Measurements from ENCODE around the gene NCR3LG1. TPM values are rescaled to one million over a fixed set of nuclear protein-coding genes. Genes with fewer than 3 reads are reported as not detected.

Gene NCR3LG1
- total and polyA plus RNA-seq, 2 donors (not counting 1 experiment from before 2014, with no cell fraction given) = 0.12 to 0.64 TPM

- Mint-ChIP-seq H3K27ac (no peak overlapping the region), H3K9me3 (ENCODE audit: insufficient read depth) (no peaks in the 10 kb centered on the region), H3K4me1 (peaks cover 16% of the 10 kb centered on the region), H3K27me3 (peaks cover 5% of the 10 kb centered on the region), H3K4me3 (peak overlapping the region; percentile 60)
- no peak for TF ChIP-seq EZH2 (IDR thresholded peaks at IDR 0.05; ENCODE audit: borderline replicate concordance, insufficient read depth, low read depth, low read length, poor library complexity, severe bottlenecking)
- TF ChIP-seq CTCF (IDR thresholded peaks at IDR 0.05) = no peak
- CTCF ChIA-PET = interaction anchor here (0.6 to 5.4 kb wide), 3 partner anchors 8 to 114 kb away, joined by 3 to 31 read pairs (median 10); no protein-coding TSS in a partner anchor
- DNase-seq (peak; percentile 37), ATAC-seq (ENCODE audit: low read depth) (no peak)
- Histone ChIP-seq H3K4me3 (ENCODE audit: control extremely low read depth in 1 of 5, extremely low read depth in 1 of 5, insufficient read depth in 1 of 5, low read depth in 2 of 5, low read length in 4 of 5) (no peak overlapping the region), H3K79me2 (ENCODE audit: control insufficient read depth, insufficient read depth, low read length) (no peaks in the 10 kb centered on the region), H2AFZ (ENCODE audit: insufficient read depth, low read depth, low read length, poor library complexity, severe bottlenecking) (no peak overlapping the region), H3K4me1 (ENCODE audit: control insufficient read depth in 2 of 2, insufficient read depth in 2 of 2, low read length in 2 of 2) (peaks cover 4 to 28% of the 10 kb centered on the region in 2 donors), H3K9me3 (ENCODE audit: control extremely low read depth in 1 of 3, control insufficient read depth in 2 of 3, insufficient read depth in 1 of 3, low read length in 2 of 3) (no peaks in the 10 kb centered on the region), H3K4me2 (replicated peaks; ENCODE audit: low read depth, low read length, poor library complexity, severe bottlenecking) (no peak overlapping the region), H3K27ac (ENCODE audit: low read length in 2 of 2) (no peak overlapping the region), H4K20me1 (ENCODE audit: control insufficient read depth, insufficient read depth, low read length, poor library complexity, severe bottlenecking) (no peaks in the 10 kb centered on the region), H3K36me3 (replicated peaks in 1 of 2; ENCODE audit: control extremely low read depth in 1 of 2, control insufficient read depth in 1 of 2, extremely low read depth in 1 of 2, insufficient read depth in 2 of 2, low read length in 1 of 2) (no peaks in the 10 kb centered on the region), H3K27me3 (replicated peaks in 1 of 4; ENCODE audit: control extremely low read depth in 1 of 4, control insufficient read depth in 3 of 4, insufficient read depth in 4 of 4, low read length in 3 of 4) (peaks cover 0 to 2% (median 0%) of the 10 kb centered on the region in 4 experiments), H3K9ac (ENCODE audit: low read length) (no peak overlapping the region)
- WGBS (ENCODE audit: insufficient coverage) = 39% methylated on average over 3 of the region's 3 CpGs
- POLR2A ChIA-PET = interaction anchor here (0.7 kb wide), 1 partner anchor 314 kb away, joined by 6 read pairs; the partner anchor contains the start of gene RPS13
- intact Hi-C loops (cut with micrococcal nuclease) = no loop called here
These were observed 40.1 kb downstream of the NCR3LG1 start for GRCh38 chr11:17391493-17392355.

- H3K9me3 Mint-ChIP-seq (ENCODE audit: insufficient read depth) = no peaks in the 10 kb centered on the region
- Histone ChIP-seq H3K36me3 (replicated peaks in 1 of 2; ENCODE audit: control extremely low read depth in 1 of 2, control insufficient read depth in 1 of 2, extremely low read depth in 1 of 2, insufficient read depth in 2 of 2, low read length in 1 of 2) (no peaks in the 10 kb centered on the region), H3K9ac (ENCODE audit: low read length) (no peak overlapping the region), H3K4me3 (ENCODE audit: control extremely low read depth in 1 of 5, extremely low read depth in 1 of 5, insufficient read depth in 1 of 5, low read depth in 2 of 5, low read length in 4 of 5) (no peak overlapping the region), H3K27me3 (replicated peaks in 1 of 4; ENCODE audit: control extremely low read depth in 1 of 4, control insufficient read depth in 3 of 4, insufficient read depth in 4 of 4, low read length in 3 of 4) (peaks cover 0 to 2% (median 0%) of the 10 kb centered on the region in 4 experiments), H3K4me2 (replicated peaks; ENCODE audit: low read depth, low read length, poor library complexity, severe bottlenecking) (no peak overlapping the region), H2AFZ (ENCODE audit: insufficient read depth, low read depth, low read length, poor library complexity, severe bottlenecking) (no peak overlapping the region), H3K4me1 (ENCODE audit: control insufficient read depth in 2 of 2, insufficient read depth in 2 of 2, low read length in 2 of 2) (peaks cover 4 to 28% of the 10 kb centered on the region in 2 donors), H3K79me2 (ENCODE audit: control insufficient read depth, insufficient read depth, low read length) (no peaks in the 10 kb centered on the region), H3K27ac (ENCODE audit: low read length in 2 of 2) (no peak overlapping the region), H3K9me3 (ENCODE audit: control extremely low read depth in 1 of 3, control insufficient read depth in 2 of 3, insufficient read depth in 1 of 3, low read length in 2 of 3) (no peaks in the 10 kb centered on the region), H4K20me1 (ENCODE audit: control insufficient read depth, insufficient read depth, low read length, poor library complexity, severe bottlenecking) (no peaks in the 10 kb centered on the region)
- peaks cover 14% of the 10 kb centered on the region for H3K4me1 Mint-ChIP-seq
- CTCF ChIA-PET = interaction anchor here (2.5 kb wide), 1 partner anchor 9 kb away, joined by 10 read pairs; no protein-coding TSS in a partner anchor
- intact Hi-C loops (cut with micrococcal nuclease) = no loop called here
- DNase-seq (no peak), ATAC-seq (ENCODE audit: low read depth) (no peak)
- H3K27me3 Mint-ChIP-seq = no peaks in the 10 kb centered on the region
- no peak overlapping the region for H3K27ac Mint-ChIP-seq
- POLR2A ChIA-PET = no interaction called here
- TF ChIP-seq CTCF (IDR thresholded peaks at IDR 0.05) = no peak
- TF ChIP-seq EZH2 (IDR thresholded peaks at IDR 0.05; ENCODE audit: borderline replicate concordance, insufficient read depth, low read depth, low read length, poor library complexity, severe bottlenecking) = no peak
- 94% methylated on average over 13 of the region's 14 CpGs for WGBS (ENCODE audit: insufficient coverage)
- no peak overlapping the region for H3K4me3 Mint-ChIP-seq
These were observed 41.3 kb downstream of the NCR3LG1 start for GRCh38 chr11:17392872-17393271.
